Activated CD4-positive, CD25-positive, alpha-beta regulatory T cell treated with anti-CD3 and anti-CD28 coated beads, Interleukin-2, amount 50 U/mL, for 72 hours (primary cell): ENCODE data around the gene USP17L19.
"Not testable (repeated sequence)": the region's sequence is repeated elsewhere in the genome, so short reads cannot be mapped to it uniquely, and the experiment has no call there.

Experiments
- DNase-seq: peaks from one replicate; pipeline ENCODE4 v3.0.0; 2021

The USP17L19 gene

GRCh38 chr4:9253078-9253477, at the start of gene USP17L19:
USP17L19 (plus strand) TSS chr4:9253378; CDS start chr4:9253378, 0 bp downstream.
- not testable (repeated sequence) for DNase-seq

GRCh38 chr4:9210357-9210756, 42.8 kb upstream of the USP17L19 start, which contains the start of gene USP17L10:
USP17L10 (plus strand) TSS chr4:9210657; CDS start chr4:9210657, 0 bp downstream.
- DNase-seq = not testable (repeated sequence)

GRCh38 chr4:9214701-9215100, 38.5 kb upstream of the USP17L19 start:
- DNase-seq = not testable (repeated sequence)

GRCh38 chr4:9215105-9215504, 38.1 kb upstream of the USP17L19 start, which contains the start of gene USP17L11:
USP17L11 (plus strand) TSS chr4:9215405; CDS start chr4:9215405, 0 bp downstream.
- DNase-seq = not testable (repeated sequence)

GRCh38 chr4:9219852-9220251, 33.3 kb upstream of the USP17L19 start, which contains the start of gene USP17L12:
USP17L12 (plus strand) TSS chr4:9220152; CDS start chr4:9220152, 0 bp downstream.
- not testable (repeated sequence) for DNase-seq

GRCh38 chr4:9224596-9224995, 28.6 kb upstream of the USP17L19 start, which contains the start of gene USP17L13:
USP17L13 (plus strand) TSS chr4:9224896; CDS start chr4:9224896, 0 bp downstream.
- DNase-seq = not testable (repeated sequence)

- peak; percentile 8 for DNase-seq
These were observed 22.9 kb upstream of the USP17L19 start for GRCh38 chr4:9230249-9230648.

GRCh38 chr4:9234085-9234484, 19.1 kb upstream of the USP17L19 start, which contains the start of gene USP17L15:
USP17L15 (plus strand) TSS chr4:9234385; CDS start chr4:9234385, 0 bp downstream.
- DNase-seq = not testable (repeated sequence)

GRCh38 chr4:9238461-9238860, 14.7 kb upstream of the USP17L19 start:
- not testable (repeated sequence) for DNase-seq

- DNase-seq = not testable (repeated sequence)
These were observed 9.6 kb upstream of the USP17L19 start, which contains the start of gene USP17L17 for GRCh38 chr4:9243579-9243978. USP17L17 (plus strand) TSS chr4:9243879; CDS start chr4:9243879, 0 bp downstream.

GRCh38 chr4:9247953-9248680, 5.1 kb upstream of the USP17L19 start, which contains the start of gene USP17L18:
USP17L18 (plus strand) TSS chr4:9248630; CDS start chr4:9248630, 0 bp downstream.
- not testable (repeated sequence) for DNase-seq

GRCh38 chr4:9257824-9258223, 4.6 kb downstream of the USP17L19 start, which contains the start of gene USP17L20:
USP17L20 (plus strand) TSS chr4:9258124; CDS start chr4:9258124, 0 bp downstream.
- not testable (repeated sequence) for DNase-seq

- DNase-seq = not testable (repeated sequence)
These were observed 9.4 kb downstream of the USP17L19 start, which contains the start of gene USP17L21 for GRCh38 chr4:9262572-9262971. USP17L21 (plus strand) TSS chr4:9262872; CDS start chr4:9262872, 0 bp downstream.

GRCh38 chr4:9267319-9267718, 14.1 kb downstream of the USP17L19 start, which contains the start of gene USP17L22:
USP17L22 (plus strand) TSS chr4:9267619; CDS start chr4:9267619, 0 bp downstream.
- not testable (repeated sequence) for DNase-seq

- not testable (repeated sequence) for DNase-seq
These were observed 18.5 kb downstream of the USP17L19 start for GRCh38 chr4:9271719-9272118.
